Measurements from ENCODE around the gene TTC7B. TPM values are rescaled to one million over a fixed set of nuclear protein-coding genes. Genes with fewer than 3 reads are reported as not detected.

The TTC7B gene
- total and polyA plus RNA-seq, 2 of the 8 experiments (the other 6 are each of a cell fraction or from before 2014, with no cell fraction given), result 23.7 to 34.0 TPM

- TF ChIP-seq CHD7 (IDR thresholded peaks at IDR 0.05; ENCODE audit: insufficient replicate concordance, low read length), result no peak
- no peak for TF ChIP-seq USF2 (IDR thresholded peaks at IDR 0.05; ENCODE audit: low read length)
- TF ChIP-seq CEBPB (IDR thresholded peaks at IDR 0.05; ENCODE audit: low read depth, low read length), result no peak
Measured at GRCh38 chr14:90566481-90566880, 249.7 kb downstream of the TTC7B start (continued).
